HG02973 (cell line): ENCODE measurements around the gene GABRB2.

Experiments
- ATAC-seq: cut with Tn5 transposase; IDR thresholded peaks from one replicate; pipeline ENCODE4 v1.9.1; 2021; ENCODE audit warnings: moderate library complexity; ENCODE audit not compliant: unreplicated experiment

Gene GABRB2

DNA sequence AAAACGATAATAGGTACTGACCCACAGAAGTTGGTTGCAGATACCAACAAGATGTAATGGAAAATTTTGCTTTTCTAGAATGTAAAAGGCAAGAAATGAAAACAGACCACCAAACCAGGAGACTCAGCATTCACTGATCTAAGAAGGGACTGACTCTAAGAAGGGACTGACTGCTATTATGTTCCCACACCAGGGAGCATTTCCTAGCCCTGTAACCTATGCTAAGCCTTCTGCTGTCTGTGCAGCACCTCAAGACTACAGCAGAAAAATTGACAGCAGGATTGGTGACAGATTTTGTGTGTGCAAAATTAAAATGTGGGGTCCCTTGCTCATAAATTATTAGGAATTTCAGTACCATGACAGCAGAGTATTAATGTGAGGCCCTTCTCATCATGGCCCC is 154.8 kb downstream of the GABRB2 start:
- ATAC-seq, result no peak

DNA sequence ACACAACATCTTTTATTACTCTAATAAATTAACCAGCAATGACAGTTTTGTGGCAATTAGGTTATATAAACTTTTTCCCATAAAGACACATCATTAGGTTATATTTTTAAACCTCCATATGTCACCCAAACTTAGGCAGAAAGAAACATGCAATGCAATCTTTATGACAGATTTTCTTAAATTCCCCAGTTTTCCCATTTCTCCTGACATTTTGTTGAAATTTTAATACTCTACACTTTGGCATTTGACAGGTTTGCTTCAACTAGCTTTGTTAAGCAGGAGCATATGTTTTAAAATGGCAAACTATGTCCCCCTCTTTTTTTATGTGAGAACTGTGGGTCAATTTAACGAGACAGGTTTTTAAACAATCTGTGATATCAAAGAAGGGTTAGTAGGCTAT is 155.5 kb downstream of the GABRB2 start:
- ATAC-seq, result no peak

- ATAC-seq, result no peak
Observed at GRCh38 chr5:161387121-161387520, 159.4 kb downstream of the GABRB2 start.

GRCh38 chr5:161385027-161385426 is 161.5 kb downstream of the GABRB2 start:
- ATAC-seq, result no peak

- no peak for ATAC-seq
Observed at GRCh38 chr5:161382685-161383084, 163.8 kb downstream of the GABRB2 start.

DNA sequence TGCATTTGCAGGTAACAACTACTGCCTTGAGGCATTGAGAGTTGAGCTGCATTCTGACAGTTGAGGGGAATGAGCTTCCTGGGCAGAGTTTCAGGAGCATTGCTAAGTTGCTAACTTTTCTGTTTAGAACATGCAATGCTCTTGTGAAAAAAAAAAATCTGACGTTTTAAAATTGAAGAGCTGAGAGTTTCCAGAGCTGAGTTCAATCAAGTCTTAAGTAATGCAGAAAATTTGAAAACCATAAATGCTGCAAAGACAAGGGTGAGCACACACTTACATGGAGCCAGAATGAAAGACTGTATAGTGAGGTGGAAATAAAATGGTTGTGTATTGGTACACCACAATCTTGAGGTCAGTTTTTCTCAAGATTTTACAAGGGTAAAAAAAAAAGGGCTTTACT is 166.0 kb downstream of the GABRB2 start:
- ATAC-seq, result no peak

GRCh38 chr5:161378701-161379100 is 167.8 kb downstream of the GABRB2 start:
- ATAC-seq, result no peak

GRCh38 chr5:161376034-161376433 is 170.5 kb downstream of the GABRB2 start:
- ATAC-seq, result no peak

DNA sequence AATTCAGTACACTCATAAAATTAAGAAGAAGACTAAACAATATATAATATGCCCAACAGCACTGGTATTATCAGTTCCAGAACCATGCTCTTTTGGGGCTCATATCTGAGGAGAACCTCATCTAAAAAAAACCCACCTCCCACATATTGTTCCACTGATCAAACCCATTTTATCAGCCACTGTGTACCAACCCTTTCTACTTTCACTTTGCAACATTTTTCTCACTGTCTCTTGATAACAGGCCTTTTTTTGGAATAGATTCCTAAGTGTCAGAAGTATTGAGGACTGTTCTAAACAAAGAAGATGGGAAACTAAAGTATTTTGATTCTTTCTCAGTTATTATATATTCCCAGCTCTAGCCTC is 173.2 kb downstream of the GABRB2 start:
- ATAC-seq, result peak; percentile 49

DNA sequence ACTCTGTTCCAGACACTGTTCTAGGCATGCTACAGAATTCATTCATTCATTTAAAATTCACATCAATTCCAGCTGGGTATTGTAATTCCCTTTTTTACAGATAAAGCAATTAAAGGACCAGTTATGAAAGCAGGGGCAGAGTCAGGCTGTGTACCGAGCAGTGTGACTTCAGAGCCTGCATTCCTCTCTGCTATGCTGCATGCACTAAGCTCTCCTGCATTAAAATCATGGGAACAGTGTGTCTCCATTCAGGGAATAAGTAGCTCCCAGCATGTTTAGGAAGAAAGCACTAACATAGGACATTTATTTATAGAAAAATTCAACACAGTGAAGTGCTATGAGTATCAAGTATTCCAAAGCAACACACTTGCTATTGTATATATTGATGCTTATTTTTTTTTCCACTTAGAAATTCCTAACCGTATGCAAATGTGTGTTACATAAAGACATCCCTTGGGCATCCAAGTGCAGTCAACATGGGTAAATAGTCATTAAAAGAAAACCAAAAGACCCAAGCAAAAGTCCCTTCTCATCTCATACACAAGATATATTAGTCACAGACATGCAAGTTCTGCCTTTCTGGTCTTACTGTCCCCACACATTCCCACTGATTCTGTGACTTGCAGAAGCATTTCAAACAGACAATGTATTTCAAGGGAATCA is 173.7 kb downstream of the GABRB2 start:
- ATAC-seq, result peak; percentile 80

DNA sequence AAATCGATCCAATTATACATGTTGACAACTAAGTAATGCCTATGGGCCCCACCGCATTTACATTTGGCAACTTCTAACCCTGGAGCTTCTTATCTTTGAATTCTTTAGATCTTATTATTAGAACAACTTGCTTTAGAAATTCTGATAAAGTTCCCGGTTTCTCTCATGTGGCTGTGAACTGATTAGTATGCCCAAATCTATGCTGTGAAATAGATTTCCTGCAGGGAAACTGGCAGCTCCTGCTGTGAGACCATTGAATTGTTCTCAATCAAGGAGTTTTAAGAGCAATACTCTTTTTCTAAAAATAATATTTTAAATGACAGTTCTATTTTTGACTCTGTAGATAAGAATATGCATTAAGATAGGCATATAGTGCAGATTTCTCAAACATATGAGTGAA is 177.5 kb downstream of the GABRB2 start:
- ATAC-seq, result no peak

GRCh38 chr5:161358446-161358845 is 188.1 kb downstream of the GABRB2 start:
- no peak for ATAC-seq

GRCh38 chr5:161344234-161344633 is 202.3 kb downstream of the GABRB2 start:
- no peak for ATAC-seq

DNA sequence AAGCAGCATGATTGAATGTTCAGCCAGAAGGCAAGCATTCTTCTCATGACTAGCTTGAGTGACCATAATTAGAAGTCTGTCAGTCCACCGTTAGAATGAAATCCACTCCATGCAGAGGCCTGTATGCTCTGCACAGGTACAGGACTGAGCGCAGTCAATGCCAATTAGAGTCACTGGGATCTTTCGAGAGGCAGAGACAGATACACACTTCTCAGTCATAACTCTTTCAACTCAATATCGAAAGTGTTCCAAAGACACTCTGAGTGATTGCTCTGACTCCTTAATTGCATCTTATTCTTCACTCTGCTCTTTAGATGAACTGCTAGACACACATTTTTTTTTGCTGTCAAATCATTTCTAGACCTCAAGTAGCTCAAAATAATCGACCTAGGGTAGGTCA is 203.6 kb downstream of the GABRB2 start:
- no peak for ATAC-seq

DNA sequence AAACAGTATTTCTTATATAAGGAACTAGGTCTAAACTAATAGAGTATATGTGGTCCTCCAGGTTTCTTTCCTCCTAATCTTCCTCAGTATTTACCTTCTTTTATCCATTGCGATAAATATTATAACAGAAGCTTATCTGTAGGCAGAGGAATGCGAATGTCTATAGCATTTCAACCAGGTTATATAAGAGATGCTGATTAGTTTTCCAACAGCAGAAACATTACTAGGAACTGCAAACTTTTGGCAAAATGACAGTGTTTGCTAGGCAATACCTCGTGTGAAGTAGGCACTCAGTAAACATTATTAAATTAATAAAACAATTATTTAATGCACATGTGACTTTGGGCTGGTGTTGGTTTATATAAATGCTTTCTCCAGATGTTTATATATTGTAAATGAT is 206.5 kb downstream of the GABRB2 start:
- no peak for ATAC-seq

DNA sequence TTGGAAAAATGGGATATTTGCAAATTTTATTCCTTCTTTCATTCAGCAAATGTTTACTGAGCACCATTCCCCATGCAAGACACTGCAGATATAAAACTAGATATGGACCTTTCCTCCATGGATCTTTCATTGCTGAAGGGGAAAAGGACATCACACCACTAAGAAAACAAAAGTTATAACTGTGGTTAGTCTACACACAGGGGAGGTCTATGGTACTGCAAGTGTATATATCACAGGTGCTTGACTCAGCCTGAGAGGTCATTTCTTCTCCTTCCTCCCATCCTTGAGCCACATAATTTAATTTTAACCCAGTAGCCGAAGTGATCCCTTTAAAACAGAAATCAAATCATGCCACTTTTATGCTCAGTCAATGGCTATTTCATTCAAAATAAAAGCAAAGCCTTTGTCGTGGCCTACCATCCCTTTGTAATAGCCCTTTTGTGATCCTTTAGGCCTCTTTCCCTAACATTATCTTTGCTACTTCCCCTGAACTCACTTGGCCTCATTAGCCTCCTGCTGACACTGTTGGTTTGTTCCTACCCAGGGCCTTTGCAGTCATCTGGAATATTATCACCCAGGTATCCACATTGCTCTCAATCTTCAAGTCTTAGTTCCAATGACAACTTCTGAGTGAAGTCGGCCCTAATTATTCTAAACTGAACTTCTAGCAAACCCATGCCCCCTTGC is 213.2 kb downstream of the GABRB2 start:
- no peak for ATAC-seq

GRCh38 chr5:161332343-161332742 is 214.2 kb downstream of the GABRB2 start:
- no peak for ATAC-seq

DNA sequence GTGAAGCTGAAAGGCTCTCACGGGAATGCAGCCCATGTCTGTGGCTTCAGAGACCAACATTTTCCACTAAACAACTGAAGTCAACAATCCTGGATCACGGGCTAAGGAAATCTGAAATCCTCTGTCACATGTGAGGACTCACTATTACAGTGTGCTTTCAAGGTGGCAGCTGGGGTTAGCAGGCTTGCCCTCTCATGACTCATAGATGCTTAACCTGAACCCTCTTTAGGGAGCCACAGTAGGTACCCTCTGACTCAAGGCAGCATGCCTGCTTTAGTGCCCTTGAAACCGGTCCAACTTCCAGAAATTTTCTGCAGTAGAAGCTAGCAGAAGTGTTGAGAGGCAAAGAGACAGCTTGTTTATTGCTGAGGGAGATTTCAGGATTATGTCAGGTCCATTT is 232.5 kb downstream of the GABRB2 start:
- no peak for ATAC-seq

DNA sequence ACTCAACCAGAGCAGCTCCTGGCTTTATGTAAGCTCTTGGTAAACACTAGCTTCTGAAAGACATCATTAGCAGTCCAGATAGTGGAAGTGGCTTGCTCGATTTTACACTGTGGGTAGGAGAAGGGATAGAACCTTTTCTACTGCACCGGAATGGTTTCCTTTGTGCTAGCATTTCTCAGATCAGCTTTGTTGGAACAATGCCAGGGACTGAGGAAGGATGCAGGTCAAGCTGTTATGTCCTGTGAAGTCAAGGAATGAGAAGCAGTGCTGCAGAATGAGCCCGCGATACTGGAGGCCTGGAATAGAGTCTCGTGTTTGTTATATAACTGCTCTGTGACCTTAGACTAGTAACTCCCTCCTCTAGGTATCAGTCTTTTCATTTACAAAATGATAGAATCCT is 233.6 kb downstream of the GABRB2 start:
- no peak for ATAC-seq

DNA sequence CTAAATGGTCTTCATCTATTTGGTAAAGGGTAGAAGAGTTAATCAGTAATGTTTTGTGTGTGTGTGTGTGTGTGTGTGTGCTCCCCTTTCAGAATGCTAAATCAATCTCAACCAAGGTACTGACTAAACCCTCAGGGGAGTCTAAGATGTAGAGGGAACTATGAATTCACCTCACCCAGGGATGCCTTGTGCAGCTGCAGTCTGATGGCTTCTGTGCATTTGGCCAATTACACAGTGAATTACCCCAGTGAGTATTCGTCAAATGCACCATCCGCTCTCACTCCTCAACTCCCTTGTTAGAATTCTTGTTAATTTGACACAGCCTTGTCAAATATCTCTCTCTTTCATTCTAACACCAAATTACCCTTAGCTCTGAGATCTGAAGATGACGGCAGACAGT is 234.6 kb downstream of the GABRB2 start:
- ATAC-seq, result no peak

DNA sequence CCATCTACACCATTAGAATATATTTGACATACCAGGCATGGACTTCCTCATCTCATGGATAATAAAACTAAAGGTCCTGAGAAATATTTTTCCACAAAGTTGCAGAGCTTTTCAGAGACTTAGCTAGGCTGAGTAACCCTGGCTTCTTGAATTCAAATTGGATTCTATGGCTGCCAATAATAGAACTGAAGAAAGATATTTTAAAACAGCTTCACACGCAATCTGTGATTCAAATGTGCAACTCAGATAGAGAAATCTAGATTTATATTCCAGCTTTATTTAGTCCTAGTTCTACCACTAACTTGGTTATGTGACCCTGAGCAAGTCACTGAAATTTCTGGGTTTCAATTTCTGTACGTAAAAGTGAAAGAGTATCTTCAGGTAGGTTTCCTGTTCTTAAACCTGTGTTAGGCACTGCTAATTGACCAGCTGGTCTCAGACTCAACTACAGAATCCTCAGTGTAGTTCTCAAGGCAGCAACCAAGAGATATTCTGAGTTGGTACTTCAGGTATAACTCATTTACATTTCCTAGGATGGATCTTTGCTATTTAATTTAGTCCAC is 235.3 kb downstream of the GABRB2 start:
- peak; percentile 97 for ATAC-seq

GRCh38 chr5:161306351-161306995 is 240.1 kb downstream of the GABRB2 start:
- no peak for ATAC-seq
